GM23338 (cell line): ENCODE data around the gene RFX4.

Source experiments
- CTCF ChIP-seq, 2 experiments: fragments of 200-600 bp in 1 of 2; sonication (generic) in 1 of 2; conservative IDR thresholded peaks; 2 replicates each; pipeline versions ENCODE4 v1.5.1 to v1.6.1; 2016 to 2017; ENCODE audit warnings: antibody characterized with exemption in 2 of 2, low read depth in 2 of 2, mild to moderate bottlenecking in 2 of 2, moderate library complexity in 1 of 2
- POLR2AphosphoS5 ChIP-seq: IDR thresholded peaks from 2 replicates; pipeline ENCODE4 v1.6.1; 2016; ENCODE audit warnings: antibody characterized with exemption, low read depth

- no peak for TF ChIP-seq CTCF (conservative IDR thresholded peaks at IDR 0.05; ENCODE audit: low read depth in 2 of 2)
- no peak for TF ChIP-seq POLR2AphosphoS5
Observed at GRCh38 chr12:106580671-106581508, 1.9 kb upstream of the RFX4 start.
